Measurements from ENCODE around the gene ZNF768. TPM values are rescaled to one million over a fixed set of nuclear protein-coding genes. Genes with fewer than 3 reads are reported as not detected.

The ZNF768 gene
- total RNA-seq, 4 donors from 2014 or later = 27.4 to 44.9 (median 32.3) TPM

GRCh38 chr16:30555315-30556124 is 29.2 kb upstream of the ZNF768 start:
- intact Hi-C loops (cut with DNase I) = no loop called here
- Histone ChIP-seq H3K4me1 (peaks cover 6 to 13% of the 10 kb centered on the region in 2 donors), H3K9me3 (no peaks in the 10 kb centered on the region), H3K4me3 (replicated peaks in 1 of 3) (no peak overlapping the region), H3K36me3 (peaks cover 11% of the 10 kb centered on the region in 2 donors), H3K27ac (no peak overlapping the region), H3K27me3 (no peaks in the 10 kb centered on the region)
- DNase-seq = no peak
- 95 to 96% methylated on average over 20 to 40 of the region's 69 CpGs for WGBS, 2 donors
- TF ChIP-seq POLR2A (IDR thresholded peaks at IDR 0.05) (no peak), CTCF (IDR thresholded peaks at IDR 0.05) (peak in 1 of 6 experiments; percentile 2)

- TF ChIP-seq CTCF (IDR thresholded peaks at IDR 0.05) (no peak), POLR2A (IDR thresholded peaks at IDR 0.05) (no peak)
- intact Hi-C loops (cut with DNase I) = no loop called here
- Histone ChIP-seq H3K27ac (no peak overlapping the region), H3K4me3 (replicated peaks in 1 of 3) (no peak overlapping the region), H3K27me3 (no peaks in the 10 kb centered on the region), H3K9me3 (no peaks in the 10 kb centered on the region), H3K36me3 (peaks cover 11% of the 10 kb centered on the region in 2 donors), H3K4me1 (peaks cover 6 to 13% of the 10 kb centered on the region in 2 donors)
- DNase-seq = no peak
- WGBS, 2 donors = 96 to 99% methylated on average over 3 to 9 of the region's 18 CpGs
Measured at GRCh38 chr16:30554557-30555314, 28.4 kb upstream of the ZNF768 start.

GRCh38 chr16:30553393-30553899 is 27.1 kb upstream of the ZNF768 start:
- intact Hi-C loops (cut with DNase I) = no loop called here
- no peaks in the 10 kb centered on the region for H3K27me3 ChIP-seq
- H3K36me3 ChIP-seq = peaks cover 11% of the 10 kb centered on the region in 2 donors
- no peaks in the 10 kb centered on the region for H3K9me3 ChIP-seq
- H3K4me3 ChIP-seq (replicated peaks in 1 of 3) = no peak overlapping the region
- H3K27ac ChIP-seq = no peak overlapping the region
- TF ChIP-seq CTCF (IDR thresholded peaks at IDR 0.05) = no peak
- 89 to 94% methylated on average over 2 of the region's 2 CpGs for whole genome bisulfite sequencing, 2 donors
- H3K4me1 ChIP-seq = peaks cover 6 to 10% of the 10 kb centered on the region in 2 donors
- DNase-seq = no peak

GRCh38 chr16:30552956-30553355 is 26.6 kb upstream of the ZNF768 start:
- Histone ChIP-seq H3K27ac (no peak overlapping the region), H3K27me3 (no peaks in the 10 kb centered on the region), H3K4me3 (replicated peaks in 1 of 3) (no peak overlapping the region), H3K9me3 (no peaks in the 10 kb centered on the region), H3K4me1 (peaks cover 6 to 10% of the 10 kb centered on the region in 2 donors), H3K36me3 (peaks cover 11% of the 10 kb centered on the region in 2 donors)
- intact Hi-C loops (cut with DNase I) = no loop called here
- DNase-seq = no peak
- WGBS, 2 donors = 84 to 100% methylated on average over 4 of the region's 4 CpGs
- TF ChIP-seq CTCF (IDR thresholded peaks at IDR 0.05) = no peak
- TF ChIP-seq POLR2A (IDR thresholded peaks at IDR 0.05) = no peak

All from thyroid gland (tissue), 4 donors.